Measurements from ENCODE around the gene PCDHGC3. TPM values are rescaled to one million over a fixed set of nuclear protein-coding genes. Genes with fewer than 3 reads are reported as not detected.

The PCDHGC3 gene
- total RNA-seq, 1 donor: 0.42 TPM

DNA sequence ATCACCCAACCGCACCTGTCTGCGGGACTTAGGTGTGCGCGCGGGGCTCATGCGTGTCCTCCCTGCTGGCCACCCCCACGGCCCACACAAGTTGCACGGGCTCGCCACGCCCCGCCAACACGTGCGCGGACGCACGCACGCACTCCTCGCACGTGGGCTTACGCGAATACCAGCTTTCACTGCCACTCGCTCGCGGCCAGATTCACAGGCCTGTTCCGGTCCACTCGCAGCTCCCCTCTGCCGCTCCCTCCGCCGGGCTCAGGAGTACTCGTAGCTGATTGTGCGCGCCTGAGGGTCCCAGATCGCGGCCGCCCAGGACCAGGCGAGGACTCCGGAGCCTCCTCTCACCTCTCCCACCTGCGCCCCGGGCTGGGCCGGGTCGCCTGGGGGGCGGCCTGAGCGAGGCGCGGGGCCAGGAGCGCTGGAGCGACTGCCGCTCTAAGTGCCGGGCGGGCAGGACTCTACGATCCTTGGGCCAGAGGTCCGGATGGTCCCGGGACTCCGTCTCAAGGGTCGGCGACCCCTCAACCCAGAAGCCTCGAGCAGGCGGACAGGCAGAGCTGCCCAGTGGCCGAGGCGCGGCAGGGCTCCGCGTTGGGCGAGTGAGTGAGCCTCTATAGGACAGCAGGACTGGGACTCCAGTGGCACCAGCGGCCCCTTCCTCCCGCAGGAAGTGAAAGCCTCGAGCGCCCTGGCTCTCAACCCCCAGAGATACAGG is 16.6 kb downstream of the PCDHGC3 start:
- no peak overlapping the region for H3K4me3 ChIP-seq (ENCODE audit: low read length)

DNA sequence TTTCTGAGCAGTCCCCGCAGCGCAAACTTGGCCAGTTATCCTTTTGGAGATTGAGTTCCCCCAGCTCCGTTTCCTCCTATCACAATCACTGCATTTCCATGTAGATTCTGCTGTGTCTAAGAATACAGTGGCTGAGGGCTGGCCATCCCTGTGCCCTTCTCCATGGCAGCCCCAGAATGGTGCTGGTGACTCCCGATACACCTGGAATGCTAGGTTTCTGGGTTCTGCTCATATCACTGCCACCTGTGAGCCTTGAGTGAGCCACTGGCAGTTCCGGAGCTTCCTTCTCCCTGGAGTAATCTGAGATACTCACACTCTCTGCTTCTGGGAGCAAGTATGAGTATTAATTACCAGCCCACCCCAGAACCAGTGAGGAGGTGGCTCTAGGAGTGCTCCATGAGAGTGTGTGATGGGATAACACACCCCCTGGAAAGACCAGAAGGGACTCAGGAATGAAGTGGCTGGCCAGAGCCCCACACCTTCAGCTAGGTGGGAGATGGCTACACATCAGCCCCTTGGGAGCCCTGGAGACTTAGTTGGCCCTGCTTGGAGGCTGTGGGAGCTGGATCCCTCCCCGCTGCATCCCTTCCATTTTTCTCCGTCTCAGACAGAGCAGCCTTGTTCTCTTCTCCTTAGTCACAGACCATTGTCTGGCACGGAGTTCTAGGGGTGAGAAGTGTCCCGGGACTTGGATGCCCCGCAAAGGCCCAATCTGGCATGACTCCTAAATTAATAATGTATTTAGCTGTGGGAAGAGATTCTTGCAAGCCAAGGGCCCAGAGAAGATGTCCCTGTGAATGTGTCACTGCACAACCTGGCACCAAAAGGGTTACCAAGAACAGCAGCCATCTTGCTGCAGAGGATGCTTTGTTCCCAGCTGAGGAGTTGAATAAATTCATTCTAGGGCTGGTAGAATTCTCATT is 18.0 kb downstream of the PCDHGC3 start:
- peaks cover 61% of the 10 kb centered on the region for H3K27me3 ChIP-seq (ENCODE audit: insufficient read depth, low read length)

More for the DNA sequence above, 16.6 kb downstream of the PCDHGC3 start:
- Histone ChIP-seq H3K27me3 (ENCODE audit: insufficient read depth, low read length) (peaks cover 65% of the 10 kb centered on the region), H3K9me3 (ENCODE audit: low read depth, low read length) (no peaks in the 10 kb centered on the region), H3K4me1 (ENCODE audit: insufficient read depth, low read length) (peaks cover 13% of the 10 kb centered on the region)

GRCh38 chr5:141494761-141495452 is 19.1 kb downstream of the PCDHGC3 start:
- Histone ChIP-seq H3K4me1 (ENCODE audit: insufficient read depth, low read length) (peaks cover 13% of the 10 kb centered on the region), H3K9me3 (ENCODE audit: low read depth, low read length) (no peaks in the 10 kb centered on the region), H3K27me3 (ENCODE audit: insufficient read depth, low read length) (peaks cover 58% of the 10 kb centered on the region), H3K4me3 (ENCODE audit: low read length) (no peak overlapping the region)

More for the DNA sequence above, 18.0 kb downstream of the PCDHGC3 start:
- Histone ChIP-seq H3K4me3 (ENCODE audit: low read length) (no peak overlapping the region), H3K4me1 (ENCODE audit: insufficient read depth, low read length) (peaks cover 13% of the 10 kb centered on the region), H3K9me3 (ENCODE audit: low read depth, low read length) (no peaks in the 10 kb centered on the region)

GRCh38 chr5:141495453-141495811 is 19.7 kb downstream of the PCDHGC3 start:
- H3K27me3 ChIP-seq (ENCODE audit: insufficient read depth, low read length): peaks cover 54% of the 10 kb centered on the region

DNA sequence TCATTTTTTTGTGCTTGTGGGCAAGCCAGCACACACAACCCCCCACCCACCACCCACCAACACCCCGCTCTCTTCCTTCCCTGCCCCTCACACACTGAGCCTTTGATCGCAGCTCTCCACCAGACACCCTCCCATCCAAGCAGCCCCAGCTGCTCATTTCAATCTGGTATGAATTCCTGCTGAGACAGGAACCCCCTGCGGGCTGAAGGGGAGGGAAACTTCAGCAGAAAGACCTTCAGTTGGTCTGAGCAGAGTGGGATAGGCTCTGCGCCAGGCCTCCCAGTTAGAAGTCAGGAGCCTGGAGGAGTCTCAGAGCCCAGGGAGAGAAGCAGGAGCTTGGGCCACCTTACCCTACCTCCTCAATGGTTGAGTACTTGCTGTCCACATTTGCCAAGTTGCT is 20.3 kb downstream of the PCDHGC3 start:
- H3K4me1 ChIP-seq (ENCODE audit: insufficient read depth, low read length): peaks cover 13% of the 10 kb centered on the region
- no peak overlapping the region for H3K4me3 ChIP-seq (ENCODE audit: low read length)
- H3K27me3 ChIP-seq (ENCODE audit: insufficient read depth, low read length): peaks cover 49% of the 10 kb centered on the region
- H3K9me3 ChIP-seq (ENCODE audit: low read depth, low read length): no peaks in the 10 kb centered on the region

More at GRCh38 chr5:141495453-141495811, 19.7 kb downstream of the PCDHGC3 start:
- peaks cover 13% of the 10 kb centered on the region for H3K4me1 ChIP-seq (ENCODE audit: insufficient read depth, low read length)
- H3K4me3 ChIP-seq (ENCODE audit: low read length): no peak overlapping the region
- no peaks in the 10 kb centered on the region for H3K9me3 ChIP-seq (ENCODE audit: low read depth, low read length)

GRCh38 chr5:141501761-141502160 is 26.0 kb downstream of the PCDHGC3 start:
- Histone ChIP-seq H3K4me1 (ENCODE audit: insufficient read depth, low read length) (no peaks in the 10 kb centered on the region), H3K9me3 (ENCODE audit: low read depth, low read length) (no peaks in the 10 kb centered on the region), H3K4me3 (ENCODE audit: low read length) (no peak overlapping the region), H3K27me3 (ENCODE audit: insufficient read depth, low read length) (no peaks in the 10 kb centered on the region)

GRCh38 chr5:141503681-141504080 is 27.9 kb downstream of the PCDHGC3 start:
- no peaks in the 10 kb centered on the region for H3K4me1 ChIP-seq (ENCODE audit: insufficient read depth, low read length)
- H3K27me3 ChIP-seq (ENCODE audit: insufficient read depth, low read length): no peaks in the 10 kb centered on the region
- H3K4me3 ChIP-seq (ENCODE audit: low read length): no peak overlapping the region
- H3K9me3 ChIP-seq (ENCODE audit: low read depth, low read length): no peaks in the 10 kb centered on the region

GRCh38 chr5:141504216-141504615 is 28.4 kb downstream of the PCDHGC3 start:
- no peaks in the 10 kb centered on the region for H3K27me3 ChIP-seq (ENCODE audit: insufficient read depth, low read length)
- peaks cover 4% of the 10 kb centered on the region for H3K4me1 ChIP-seq (ENCODE audit: insufficient read depth, low read length)
- H3K9me3 ChIP-seq (ENCODE audit: low read depth, low read length): no peaks in the 10 kb centered on the region
- H3K4me3 ChIP-seq (ENCODE audit: low read length): no peak overlapping the region

DNA sequence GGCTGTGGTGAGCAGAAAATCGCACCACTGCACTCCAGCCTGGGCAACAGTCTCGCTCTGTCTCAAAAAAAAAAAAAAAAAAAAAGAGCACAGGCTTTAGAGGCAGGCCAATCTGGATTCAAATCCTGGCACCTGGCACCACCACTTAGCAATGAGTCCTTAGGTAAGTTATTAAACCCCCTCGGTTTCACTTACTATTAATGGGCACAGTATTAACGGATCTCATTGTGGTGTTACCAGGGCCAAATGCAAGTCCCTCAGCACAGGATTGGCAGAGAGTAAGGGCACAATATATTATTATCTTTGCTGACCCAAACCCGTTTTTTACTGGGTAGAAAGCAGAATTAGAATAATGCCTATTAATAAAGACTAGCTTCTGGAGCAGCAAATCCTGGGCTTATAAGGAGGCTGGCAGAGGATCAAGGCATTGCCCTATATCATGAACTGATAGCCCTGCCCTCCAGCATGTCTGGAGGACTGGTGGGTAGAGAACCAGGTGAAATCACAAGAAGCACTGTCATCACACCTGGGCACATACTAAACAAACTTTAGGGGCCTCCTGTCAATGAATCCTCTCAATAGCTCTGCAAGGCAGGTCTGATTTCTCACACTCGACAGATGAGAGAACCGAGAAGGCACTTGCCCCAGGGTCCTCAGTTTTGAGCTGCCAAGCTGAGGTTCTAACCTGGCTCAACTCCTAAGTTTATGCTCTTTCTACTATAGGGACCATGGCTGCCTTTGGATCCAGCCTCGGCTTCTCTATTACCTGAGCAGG is 30.8 kb downstream of the PCDHGC3 start:
- Histone ChIP-seq H3K4me3 (ENCODE audit: low read length) (no peak overlapping the region), H3K4me1 (ENCODE audit: insufficient read depth, low read length) (peaks cover 6% of the 10 kb centered on the region), H3K27me3 (ENCODE audit: insufficient read depth, low read length) (no peaks in the 10 kb centered on the region), H3K9me3 (ENCODE audit: low read depth, low read length) (no peaks in the 10 kb centered on the region)

DNA sequence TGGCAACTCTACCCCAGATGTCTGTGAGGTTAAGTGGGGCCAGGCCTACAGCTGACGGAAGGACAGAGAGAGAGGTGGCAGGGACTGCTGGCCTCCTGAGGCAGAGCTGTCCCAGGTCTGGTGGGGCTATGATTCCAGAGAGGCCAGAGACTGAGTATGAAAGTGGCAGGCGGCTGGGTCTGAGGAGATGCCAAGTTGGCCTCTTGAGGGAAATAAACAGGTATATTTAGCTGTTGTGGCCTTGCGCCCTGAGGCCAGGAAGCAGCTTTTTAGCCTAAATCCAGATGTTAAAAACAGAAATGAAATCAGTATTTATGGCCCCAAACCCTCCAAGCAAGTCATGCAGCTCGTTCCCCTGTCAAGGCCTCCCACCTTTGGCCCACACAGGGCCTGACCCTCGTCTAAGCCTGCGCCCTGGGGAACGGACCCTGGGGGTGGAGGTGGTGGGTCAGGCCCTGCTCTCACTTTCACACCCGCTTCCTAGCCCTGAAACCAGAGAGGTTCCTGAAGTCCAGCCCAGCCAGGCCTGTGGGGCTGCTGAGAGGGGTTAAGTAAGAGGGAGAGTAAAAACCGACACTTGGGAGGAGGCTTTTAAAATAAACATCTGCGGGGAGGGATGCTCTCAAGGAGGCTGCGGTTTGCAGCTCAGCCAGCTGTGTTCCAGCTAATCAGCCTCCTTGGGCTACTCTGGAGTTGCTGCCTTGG is 31.8 kb downstream of the PCDHGC3 start:
- Histone ChIP-seq H3K4me1 (ENCODE audit: insufficient read depth, low read length) (peaks cover 9% of the 10 kb centered on the region), H3K27me3 (ENCODE audit: insufficient read depth, low read length) (no peaks in the 10 kb centered on the region), H3K4me3 (ENCODE audit: low read length) (no peak overlapping the region), H3K9me3 (ENCODE audit: low read depth, low read length) (no peaks in the 10 kb centered on the region)

GRCh38 chr5:141508440-141508797 is 32.7 kb downstream of the PCDHGC3 start:
- peaks cover 18% of the 10 kb centered on the region for H3K4me1 ChIP-seq (ENCODE audit: insufficient read depth, low read length)
- no peaks in the 10 kb centered on the region for H3K9me3 ChIP-seq (ENCODE audit: low read depth, low read length)
- H3K27me3 ChIP-seq (ENCODE audit: insufficient read depth, low read length): no peaks in the 10 kb centered on the region

DNA sequence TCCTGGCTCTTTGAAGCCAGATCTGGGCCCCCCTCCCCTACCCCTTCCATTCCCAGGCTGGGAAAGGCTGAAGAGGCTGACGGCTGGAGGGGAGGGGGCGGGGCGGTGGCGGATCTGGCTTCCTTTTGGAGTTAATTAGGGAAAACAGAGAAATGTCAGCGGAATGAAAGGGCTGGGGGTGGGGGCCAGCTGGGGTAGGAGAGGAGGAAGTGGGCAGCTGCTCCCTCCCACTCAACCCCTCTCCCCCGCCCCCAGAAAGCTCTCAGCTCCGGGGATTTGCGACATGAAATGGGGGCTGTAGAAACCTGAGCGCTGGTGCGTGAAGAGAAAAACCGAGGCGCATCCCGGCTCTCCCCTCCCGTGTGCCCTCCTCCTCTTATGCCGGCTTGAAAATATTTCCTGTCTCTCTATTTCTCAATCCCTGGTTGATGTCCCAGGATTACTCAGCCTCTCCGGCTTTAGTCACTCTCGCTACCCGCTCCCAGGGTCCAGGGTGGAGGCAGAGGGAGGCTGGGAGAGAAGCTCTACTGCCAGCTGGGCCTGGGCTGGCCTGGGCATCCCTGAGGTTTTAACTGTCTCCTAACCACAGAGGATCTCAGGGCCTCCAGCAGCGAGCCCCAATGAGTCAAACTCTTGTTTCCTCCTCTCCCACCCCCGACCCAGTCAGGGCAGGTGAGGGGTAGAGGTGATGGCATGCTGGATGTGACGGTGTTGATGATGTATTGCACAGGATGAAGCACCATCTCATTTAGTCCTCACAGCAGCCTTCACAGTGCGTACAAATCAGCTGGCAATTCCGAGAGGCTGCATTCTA is 33.2 kb downstream of the PCDHGC3 start:
- Histone ChIP-seq H3K4me1 (ENCODE audit: insufficient read depth, low read length) (peaks cover 23% of the 10 kb centered on the region), H3K9me3 (ENCODE audit: low read depth, low read length) (no peaks in the 10 kb centered on the region), H3K27me3 (ENCODE audit: insufficient read depth, low read length) (no peaks in the 10 kb centered on the region), H3K4me3 (ENCODE audit: low read length) (no peak overlapping the region)

More at GRCh38 chr5:141508440-141508797, 32.7 kb downstream of the PCDHGC3 start:
- H3K4me3 ChIP-seq (ENCODE audit: low read length): no peak overlapping the region

- no peaks in the 10 kb centered on the region for H3K9me3 ChIP-seq (ENCODE audit: low read depth, low read length)
- H3K4me1 ChIP-seq (ENCODE audit: insufficient read depth, low read length): peaks cover 35% of the 10 kb centered on the region
- no peak overlapping the region for H3K4me3 ChIP-seq (ENCODE audit: low read length)
- no peaks in the 10 kb centered on the region for H3K27me3 ChIP-seq (ENCODE audit: insufficient read depth, low read length)
Measured at GRCh38 chr5:141510160-141510559, 34.4 kb downstream of the PCDHGC3 start.

Measured in mononuclear cell (primary cell).